ENCODE measurements around the gene PLA2G10.
"Not testable (repeated sequence)": the region's sequence is repeated elsewhere in the genome, so short reads cannot be mapped to it uniquely, and the experiment has no call there.

PLA2G10 gene

GRCh38 chr16:14658063-14658462 is 36.0 kb downstream of the PLA2G10 start:
- peak in 1 of 2 donors; percentile 13 for DNase-seq

GRCh38 chr16:14652726-14653125 is 41.4 kb downstream of the PLA2G10 start:
- DNase-seq, result no peak

GRCh38 chr16:14650629-14651028 is 43.5 kb downstream of the PLA2G10 start:
- DNase-seq, result no peak

GRCh38 chr16:14649816-14650215 is 44.3 kb downstream of the PLA2G10 start:
- DNase-seq, result no peak

- DNase-seq, result no peak
These were observed 52.2 kb downstream of the PLA2G10 start for GRCh38 chr16:14641926-14642325.

GRCh38 chr16:14641206-14641605 is 52.9 kb downstream of the PLA2G10 start:
- no peak for DNase-seq

- DNase-seq, result no peak
These were observed 53.6 kb downstream of the PLA2G10 start for GRCh38 chr16:14640538-14640937.

GRCh38 chr16:14636951-14637240 is 57.2 kb downstream of the PLA2G10 start:
- not testable (repeated sequence) for DNase-seq

GRCh38 chr16:14636179-14636950 is 57.7 kb downstream of the PLA2G10 start:
- DNase-seq, result not testable (repeated sequence)

- no peak for DNase-seq
These were observed 58.5 kb downstream of the PLA2G10 start for GRCh38 chr16:14635395-14636165.

- no peak for DNase-seq
These were observed 59.8 kb downstream of the PLA2G10 start for GRCh38 chr16:14634389-14634725.

- peak; percentile 99 for DNase-seq
These were observed 61.2 kb downstream of the PLA2G10 start, which contains the start of gene BFAR for GRCh38 chr16:14632693-14633569. BFAR (plus strand) TSS chr16:14632951; CDS start chr16:14644347, 11,396 bp downstream.

- not testable (repeated sequence) for DNase-seq
These were observed 63.3 kb downstream of the PLA2G10 start for GRCh38 chr16:14630620-14631330.

- DNase-seq, result peak; percentile 98
These were observed 64.0 kb downstream of the PLA2G10 start, which contains the start of gene PARN for GRCh38 chr16:14629919-14630619. PARN (minus strand) TSS chr16:14630260; CDS start chr16:14630125, 135 bp downstream.

- peak in 1 of 2 donors; percentile 12 for DNase-seq
These were observed 64.5 kb downstream of the PLA2G10 start for GRCh38 chr16:14629612-14629918.

GRCh38 chr16:14628806-14629611 is 65.1 kb downstream of the PLA2G10 start:
- peak in 1 of 2 donors; percentile 8 for DNase-seq

- no peak for DNase-seq
These were observed 67.0 kb downstream of the PLA2G10 start for GRCh38 chr16:14627078-14627477.

Data from CD4-positive, alpha-beta T cell treated with Interleukin-4 for 1 hour (primary cell).